ENCODE results near the gene TMC1. TPM values are rescaled to one million over a fixed set of nuclear protein-coding genes. Genes with fewer than 3 reads are reported as not detected.

Gene TMC1
- total RNA-seq, 4 donors from 2014 or later, result 1.2 to 15.7 TPM; not detected in 2

DNA sequence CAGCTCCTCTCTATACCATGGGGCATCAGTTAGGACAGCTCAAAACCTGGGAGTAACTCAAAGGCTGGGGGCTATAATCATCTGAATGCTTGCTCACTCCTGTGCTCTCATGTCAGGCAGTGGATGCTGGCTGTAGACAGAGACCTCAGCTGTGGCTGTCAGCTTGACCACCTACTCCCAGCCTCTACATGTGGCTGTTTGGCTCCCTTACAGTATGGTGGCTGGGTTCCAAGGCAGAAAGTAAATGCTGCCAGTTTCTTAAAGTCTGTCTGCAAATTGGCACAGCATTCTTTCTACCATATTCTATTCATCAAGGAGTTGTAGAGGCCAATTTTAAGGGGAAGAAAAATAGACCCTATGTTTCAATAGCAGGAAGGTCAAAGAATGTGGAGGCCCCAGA is 66.9 kb downstream of the TMC1 start:
- ATAC-seq (no peak), DNase-seq (no peak)
- TF ChIP-seq, protein P1, sequence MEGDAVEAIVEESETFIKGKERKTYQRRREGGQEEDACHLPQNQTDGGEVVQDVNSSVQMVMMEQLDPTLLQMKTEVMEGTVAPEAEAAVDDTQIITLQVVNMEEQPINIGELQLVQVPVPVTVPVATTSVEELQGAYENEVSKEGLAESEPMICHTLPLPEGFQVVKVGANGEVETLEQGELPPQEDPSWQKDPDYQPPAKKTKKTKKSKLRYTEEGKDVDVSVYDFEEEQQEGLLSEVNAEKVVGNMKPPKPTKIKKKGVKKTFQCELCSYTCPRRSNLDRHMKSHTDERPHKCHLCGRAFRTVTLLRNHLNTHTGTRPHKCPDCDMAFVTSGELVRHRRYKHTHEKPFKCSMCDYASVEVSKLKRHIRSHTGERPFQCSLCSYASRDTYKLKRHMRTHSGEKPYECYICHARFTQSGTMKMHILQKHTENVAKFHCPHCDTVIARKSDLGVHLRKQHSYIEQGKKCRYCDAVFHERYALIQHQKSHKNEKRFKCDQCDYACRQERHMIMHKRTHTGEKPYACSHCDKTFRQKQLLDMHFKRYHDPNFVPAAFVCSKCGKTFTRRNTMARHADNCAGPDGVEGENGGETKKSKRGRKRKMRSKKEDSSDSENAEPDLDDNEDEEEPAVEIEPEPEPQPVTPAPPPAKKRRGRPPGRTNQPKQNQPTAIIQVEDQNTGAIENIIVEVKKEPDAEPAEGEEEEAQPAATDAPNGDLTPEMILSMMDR (IDR thresholded peaks at IDR 0.05 in 4 of 5, conservative IDR thresholded peaks at IDR 0.05 in 1 of 5), result no peak
- TF ChIP-seq POLR2A (IDR thresholded peaks at IDR 0.05), result no peak
- in situ Hi-C loops (cut with MboI; ENCODE audit: low sequenced_read_pairs in 4 of 4), result loop anchor here in 3 of 4 donors (10.0 to 25.0 kb wide), 5 partner anchors 201 to 676 kb away; partner anchors contain the start of genes ABHD17B (in 1 of the 3), C9orf85 (in 1 of the 3) and ZFAND5 (in 1 of the 3)
- Histone ChIP-seq H3K9me3 (no peaks in the 10 kb centered on the region), H3K4me3 (no peak overlapping the region), H3K4me1 (peaks cover 12 to 14% of the 10 kb centered on the region in 2 donors), H3K27me3 (no peaks in the 10 kb centered on the region), H3K36me3 (no peaks in the 10 kb centered on the region), H3K27ac (no peak overlapping the region)
- intact Hi-C loops (cut with DNase I; ENCODE audit: low total_unique reads), result loop anchor here (10.0 kb wide), 1 partner anchor 824 kb away; the partner anchor contains the start of gene CEMIP2

DNA sequence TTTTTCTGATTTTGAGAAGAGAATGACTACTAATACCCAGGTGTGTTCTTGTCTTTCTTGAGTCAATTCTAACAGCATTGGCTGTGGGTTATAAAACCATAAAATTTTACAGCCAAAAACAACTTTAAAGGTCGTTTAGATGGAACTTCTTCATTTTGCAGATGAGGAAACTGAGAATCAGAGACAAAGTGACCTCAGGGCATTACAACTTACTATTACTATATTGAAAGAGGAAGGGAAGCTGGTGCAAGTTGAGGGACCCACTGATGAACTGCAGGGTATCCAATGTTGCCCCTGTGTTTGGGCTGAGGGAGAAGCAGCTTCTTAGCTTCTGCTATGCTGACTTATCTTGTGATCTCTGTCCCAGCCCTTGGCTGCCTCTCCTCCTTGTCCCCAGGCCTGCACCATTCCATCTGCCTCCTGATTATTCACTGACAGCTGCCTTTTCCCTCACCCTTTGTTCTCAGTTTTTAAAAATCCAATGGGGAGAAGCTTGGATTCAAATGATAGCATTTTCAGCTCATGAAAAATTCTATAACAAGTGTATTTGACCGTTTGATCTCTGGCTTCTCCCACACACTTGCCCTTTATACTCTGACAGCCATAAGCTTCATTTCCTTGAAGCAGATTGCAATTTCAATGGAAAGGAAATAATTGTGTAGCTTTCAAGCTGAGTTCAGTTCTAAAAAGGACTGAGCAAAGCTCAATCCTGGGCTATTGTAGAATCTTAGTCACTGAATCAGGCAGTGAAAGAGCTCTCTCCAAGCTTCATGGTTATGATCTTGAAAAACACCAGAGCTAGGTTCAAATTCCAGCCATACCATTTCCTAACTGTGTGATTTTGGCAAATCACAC is 68.5 kb downstream of the TMC1 start:
- no peaks in the 10 kb centered on the region for H3K9me3 ChIP-seq

DNA sequence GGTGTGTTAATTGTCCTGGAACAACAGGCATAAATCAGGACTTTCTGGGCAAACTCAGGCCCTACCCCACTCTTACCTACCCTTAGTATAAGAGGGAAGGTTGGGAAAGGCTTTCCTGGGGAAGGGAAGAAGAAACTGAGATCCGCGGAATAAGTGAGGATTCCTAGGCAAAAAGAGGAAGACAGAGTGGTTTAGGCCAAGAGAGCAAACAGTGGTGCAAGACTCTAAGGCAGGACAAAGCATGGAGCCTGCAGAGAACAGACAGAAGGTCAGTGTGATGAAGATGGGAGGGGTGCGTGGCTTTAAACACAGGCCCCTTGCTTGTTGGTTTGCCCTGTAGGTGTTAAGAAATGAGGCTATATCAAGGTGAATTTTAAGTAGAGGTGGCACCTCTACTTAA is 69.4 kb downstream of the TMC1 start:
- ATAC-seq, result no peak
- DNase-seq, result no peak
- no peak overlapping the region for H3K27ac ChIP-seq
- intact Hi-C loops (cut with DNase I; ENCODE audit: low total_unique reads), result loop anchor here (5.0 kb wide), 1 partner anchor 64 kb away; no protein-coding TSS in a partner anchor
- TF ChIP-seq POLR2A (IDR thresholded peaks at IDR 0.05), result no peak
- TF ChIP-seq, protein P1 (IDR thresholded peaks at IDR 0.05 in 4 of 5, conservative IDR thresholded peaks at IDR 0.05 in 1 of 5), result no peak
- peaks cover 12 to 14% of the 10 kb centered on the region in 2 donors for H3K4me1 ChIP-seq
- no peaks in the 10 kb centered on the region for H3K27me3 ChIP-seq
- no peaks in the 10 kb centered on the region for H3K36me3 ChIP-seq
- no peaks in the 10 kb centered on the region for H3K9me3 ChIP-seq
- in situ Hi-C loops (cut with MboI; ENCODE audit: low sequenced_read_pairs in 4 of 4), result loop anchor here (5.0 to 25.0 kb wide), 7 partner anchors 56 to 679 kb away; partner anchors contain the start of genes ABHD17B (in 1 of the 4) and C9orf85 (in 1 of the 4)
- H3K4me3 ChIP-seq, result no peak overlapping the region

More for the DNA sequence above, 68.5 kb downstream of the TMC1 start:
- DNase-seq (no peak), ATAC-seq (no peak)
- H3K4me1 ChIP-seq, result peaks cover 12 to 14% of the 10 kb centered on the region in 2 donors
- H3K27ac ChIP-seq, result no peak overlapping the region
- H3K4me3 ChIP-seq, result no peak overlapping the region
- no peaks in the 10 kb centered on the region for H3K27me3 ChIP-seq
- in situ Hi-C loops (cut with MboI; ENCODE audit: low sequenced_read_pairs in 4 of 4), result loop anchor here (5.0 to 25.0 kb wide), 9 partner anchors 55 to 678 kb away; partner anchors contain the start of genes ABHD17B (in 1 of the 4), C9orf85 (in 1 of the 4) and ZFAND5 (in 1 of the 4)
- intact Hi-C loops (cut with DNase I; ENCODE audit: low total_unique reads), result loop anchor here (5.0 to 10.0 kb wide), 2 partner anchors 63 to 825 kb away; partner anchors contain the start of gene CEMIP2
- H3K36me3 ChIP-seq, result no peaks in the 10 kb centered on the region
- TF ChIP-seq, protein P1 (IDR thresholded peaks at IDR 0.05 in 4 of 5, conservative IDR thresholded peaks at IDR 0.05 in 1 of 5), result no peak
- no peak for TF ChIP-seq POLR2A (IDR thresholded peaks at IDR 0.05)

DNA sequence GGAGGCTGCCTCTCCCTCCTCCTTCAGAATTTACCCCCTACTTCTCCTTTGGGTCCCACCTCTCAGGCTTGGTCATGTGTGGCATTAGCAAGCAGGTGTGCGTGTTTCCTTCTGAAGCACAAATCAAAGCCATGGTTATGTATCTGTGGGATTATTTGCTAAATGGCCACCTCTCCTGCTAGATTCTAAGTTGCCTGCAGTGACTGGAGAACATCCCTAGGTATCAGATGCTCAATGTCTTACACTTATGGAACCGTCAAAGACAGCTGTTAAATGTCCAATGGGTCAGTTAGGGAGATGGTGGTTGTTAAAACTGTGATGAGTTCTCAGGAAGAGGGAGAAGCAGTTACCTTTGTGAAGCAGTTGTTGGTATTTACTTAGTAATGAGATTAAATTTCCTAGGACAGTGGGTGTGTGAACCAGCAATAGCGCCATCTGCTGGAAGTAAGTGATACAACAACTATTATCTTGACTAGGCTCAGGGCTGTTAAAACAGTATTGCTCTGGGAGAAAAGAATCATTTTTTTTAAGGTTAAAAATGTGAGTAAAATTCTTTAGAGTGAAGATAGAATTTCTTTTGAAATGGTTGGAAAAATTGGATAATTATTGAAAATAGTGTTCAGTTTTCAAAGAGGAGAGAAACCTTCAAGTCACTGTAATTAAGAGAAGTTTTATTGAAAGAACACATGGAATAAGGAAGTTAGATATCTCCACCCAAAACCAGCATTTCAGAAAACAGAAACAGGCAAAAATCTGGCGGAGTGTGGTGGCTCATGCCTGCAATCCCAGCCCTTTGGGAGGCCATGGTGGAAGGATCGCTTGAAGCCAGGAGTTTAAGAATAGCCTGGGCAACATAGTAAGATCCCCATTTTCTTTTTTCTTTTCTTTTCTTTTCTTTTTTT is 71.3 kb downstream of the TMC1 start:
- H3K27ac ChIP-seq, result peak overlapping the region in 1 of 4 donors; percentile 29
- peaks cover 6 to 7% of the 10 kb centered on the region in 2 donors for H3K4me1 ChIP-seq
- ATAC-seq (peak; percentile 89 to 95), DNase-seq (peak in 1 of 2 donors; percentile 23)
- in situ Hi-C loops (cut with MboI; ENCODE audit: low sequenced_read_pairs in 4 of 4), result loop anchor here (5.0 to 25.0 kb wide), 7 partner anchors 58 to 680 kb away; partner anchors contain the start of genes ABHD17B (in 1 of the 4) and C9orf85 (in 1 of the 4)
- H3K27me3 ChIP-seq, result no peaks in the 10 kb centered on the region
- intact Hi-C loops (cut with DNase I; ENCODE audit: low total_unique reads), result loop anchor here (2.0 to 5.0 kb wide), 2 partner anchors 65 to 310 kb away; no protein-coding TSS in a partner anchor
- H3K4me3 ChIP-seq, result no peak overlapping the region
- H3K9me3 ChIP-seq, result no peaks in the 10 kb centered on the region
- H3K36me3 ChIP-seq, result no peaks in the 10 kb centered on the region
- no peak for TF ChIP-seq POLR2A (IDR thresholded peaks at IDR 0.05)
- TF ChIP-seq, protein P1 (IDR thresholded peaks at IDR 0.05 in 4 of 5, conservative IDR thresholded peaks at IDR 0.05 in 1 of 5), result peak; percentile 81 to 92 (median 85)
